ENCODE results near the gene SUDS3. TPM values are rescaled to one million over a fixed set of nuclear protein-coding genes. Genes with fewer than 3 reads are reported as not detected.

SUDS3 gene
- total RNA-seq, 1 donor from 2014 or later = 26.1 TPM

GRCh38 chr12:118436002-118436730, 59.8 kb downstream of the SUDS3 start:
- no peak overlapping the region for H3K27ac ChIP-seq (ENCODE audit: low read depth, low read length)
- no peaks in the 10 kb centered on the region for H3K36me3 ChIP-seq (ENCODE audit: control insufficient read depth in 3 of 3, insufficient read depth in 3 of 3, low read length in 3 of 3)
- H3K4me1 ChIP-seq (ENCODE audit: control insufficient read depth in 3 of 3, insufficient read depth in 3 of 3, low read length in 3 of 3) = peaks cover 0 to 4% (median 4%) of the 10 kb centered on the region in 3 donors
- no peaks in the 10 kb centered on the region for H3K9me3 ChIP-seq (ENCODE audit: control insufficient read depth in 3 of 3, low read length in 3 of 3)
- H3K9ac ChIP-seq (ENCODE audit: low read depth in 1 of 3, low read length in 3 of 3) = no peak overlapping the region
- H3K27me3 ChIP-seq (ENCODE audit: control insufficient read depth in 3 of 3, insufficient read depth in 3 of 3, low read length in 3 of 3) = no peaks in the 10 kb centered on the region
- H3K4me3 ChIP-seq (ENCODE audit: low read length in 3 of 3) = no peak overlapping the region

GRCh38 chr12:118436986-118437385, 60.6 kb downstream of the SUDS3 start:
- H3K36me3 ChIP-seq (ENCODE audit: control insufficient read depth in 3 of 3, insufficient read depth in 3 of 3, low read length in 3 of 3) = no peaks in the 10 kb centered on the region
- H3K27ac ChIP-seq (ENCODE audit: low read depth, low read length) = no peak overlapping the region
- peaks cover 0 to 4% (median 4%) of the 10 kb centered on the region in 3 donors for H3K4me1 ChIP-seq (ENCODE audit: control insufficient read depth in 3 of 3, insufficient read depth in 3 of 3, low read length in 3 of 3)
- H3K27me3 ChIP-seq (ENCODE audit: control insufficient read depth in 3 of 3, insufficient read depth in 3 of 3, low read length in 3 of 3) = no peaks in the 10 kb centered on the region
- H3K4me3 ChIP-seq (ENCODE audit: low read length in 3 of 3) = no peak overlapping the region
- no peak overlapping the region for H3K9ac ChIP-seq (ENCODE audit: low read depth in 1 of 3, low read length in 3 of 3)
- no peaks in the 10 kb centered on the region for H3K9me3 ChIP-seq (ENCODE audit: control insufficient read depth in 3 of 3, low read length in 3 of 3)

- Histone ChIP-seq H3K27me3 (ENCODE audit: control insufficient read depth in 3 of 3, insufficient read depth in 3 of 3, low read length in 3 of 3) (no peaks in the 10 kb centered on the region), H3K4me1 (ENCODE audit: control insufficient read depth in 3 of 3, insufficient read depth in 3 of 3, low read length in 3 of 3) (peaks cover 0 to 4% (median 4%) of the 10 kb centered on the region in 3 donors), H3K9me3 (ENCODE audit: control insufficient read depth in 3 of 3, low read length in 3 of 3) (no peaks in the 10 kb centered on the region), H3K4me3 (ENCODE audit: low read length in 3 of 3) (no peak overlapping the region), H3K9ac (ENCODE audit: low read depth in 1 of 3, low read length in 3 of 3) (no peak overlapping the region), H3K27ac (ENCODE audit: low read depth, low read length) (no peak overlapping the region), H3K36me3 (ENCODE audit: control insufficient read depth in 3 of 3, insufficient read depth in 3 of 3, low read length in 3 of 3) (no peaks in the 10 kb centered on the region)
Measured at GRCh38 chr12:118439068-118439467, 62.7 kb downstream of the SUDS3 start.

GRCh38 chr12:118446247-118446646, 69.9 kb downstream of the SUDS3 start:
- no peaks in the 10 kb centered on the region for H3K4me1 ChIP-seq (ENCODE audit: control insufficient read depth in 3 of 3, insufficient read depth in 3 of 3, low read length in 3 of 3)
- no peak overlapping the region for H3K27ac ChIP-seq (ENCODE audit: low read depth, low read length)
- H3K9me3 ChIP-seq (ENCODE audit: control insufficient read depth in 3 of 3, low read length in 3 of 3) = no peaks in the 10 kb centered on the region
- H3K9ac ChIP-seq (ENCODE audit: low read depth in 1 of 3, low read length in 3 of 3) = no peak overlapping the region
- H3K27me3 ChIP-seq (ENCODE audit: control insufficient read depth in 3 of 3, insufficient read depth in 3 of 3, low read length in 3 of 3) = no peaks in the 10 kb centered on the region
- no peak overlapping the region for H3K4me3 ChIP-seq (ENCODE audit: low read length in 3 of 3)
- H3K36me3 ChIP-seq (ENCODE audit: control insufficient read depth in 3 of 3, insufficient read depth in 3 of 3, low read length in 3 of 3) = no peaks in the 10 kb centered on the region

GRCh38 chr12:118447181-118447580, 70.8 kb downstream of the SUDS3 start:
- Histone ChIP-seq H3K4me1 (ENCODE audit: control insufficient read depth in 3 of 3, insufficient read depth in 3 of 3, low read length in 3 of 3) (no peaks in the 10 kb centered on the region), H3K27me3 (ENCODE audit: control insufficient read depth in 3 of 3, insufficient read depth in 3 of 3, low read length in 3 of 3) (no peaks in the 10 kb centered on the region), H3K9ac (ENCODE audit: low read depth in 1 of 3, low read length in 3 of 3) (no peak overlapping the region), H3K27ac (ENCODE audit: low read depth, low read length) (no peak overlapping the region), H3K9me3 (ENCODE audit: control insufficient read depth in 3 of 3, low read length in 3 of 3) (no peaks in the 10 kb centered on the region), H3K36me3 (ENCODE audit: control insufficient read depth in 3 of 3, insufficient read depth in 3 of 3, low read length in 3 of 3) (no peaks in the 10 kb centered on the region), H3K4me3 (ENCODE audit: low read length in 3 of 3) (no peak overlapping the region)

GRCh38 chr12:118448341-118448740, 72.0 kb downstream of the SUDS3 start:
- H3K36me3 ChIP-seq (ENCODE audit: control insufficient read depth in 3 of 3, insufficient read depth in 3 of 3, low read length in 3 of 3) = no peaks in the 10 kb centered on the region
- H3K9ac ChIP-seq (ENCODE audit: low read depth in 1 of 3, low read length in 3 of 3) = no peak overlapping the region
- no peak overlapping the region for H3K4me3 ChIP-seq (ENCODE audit: low read length in 3 of 3)
- no peaks in the 10 kb centered on the region for H3K4me1 ChIP-seq (ENCODE audit: control insufficient read depth in 3 of 3, insufficient read depth in 3 of 3, low read length in 3 of 3)
- H3K9me3 ChIP-seq (ENCODE audit: control insufficient read depth in 3 of 3, low read length in 3 of 3) = no peaks in the 10 kb centered on the region
- no peaks in the 10 kb centered on the region for H3K27me3 ChIP-seq (ENCODE audit: control insufficient read depth in 3 of 3, insufficient read depth in 3 of 3, low read length in 3 of 3)
- H3K27ac ChIP-seq (ENCODE audit: low read depth, low read length) = no peak overlapping the region

GRCh38 chr12:118455327-118455726, 79.0 kb downstream of the SUDS3 start:
- no peak overlapping the region for H3K27ac ChIP-seq (ENCODE audit: low read depth, low read length)
- no peak overlapping the region for H3K4me3 ChIP-seq (ENCODE audit: low read length in 3 of 3)
- no peaks in the 10 kb centered on the region for H3K36me3 ChIP-seq (ENCODE audit: control insufficient read depth in 3 of 3, insufficient read depth in 3 of 3, low read length in 3 of 3)
- H3K4me1 ChIP-seq (ENCODE audit: control insufficient read depth in 3 of 3, insufficient read depth in 3 of 3, low read length in 3 of 3) = no peaks in the 10 kb centered on the region
- H3K9ac ChIP-seq (ENCODE audit: low read depth in 1 of 3, low read length in 3 of 3) = no peak overlapping the region
- H3K27me3 ChIP-seq (ENCODE audit: control insufficient read depth in 3 of 3, insufficient read depth in 3 of 3, low read length in 3 of 3) = no peaks in the 10 kb centered on the region
- no peaks in the 10 kb centered on the region for H3K9me3 ChIP-seq (ENCODE audit: control insufficient read depth in 3 of 3, low read length in 3 of 3)

GRCh38 chr12:118456741-118457140, 80.4 kb downstream of the SUDS3 start:
- H3K4me1 ChIP-seq (ENCODE audit: control insufficient read depth in 3 of 3, insufficient read depth in 3 of 3, low read length in 3 of 3) = no peaks in the 10 kb centered on the region
- H3K27me3 ChIP-seq (ENCODE audit: control insufficient read depth in 3 of 3, insufficient read depth in 3 of 3, low read length in 3 of 3) = no peaks in the 10 kb centered on the region
- H3K9ac ChIP-seq (ENCODE audit: low read depth in 1 of 3, low read length in 3 of 3) = no peak overlapping the region
- no peak overlapping the region for H3K27ac ChIP-seq (ENCODE audit: low read depth, low read length)
- no peak overlapping the region for H3K4me3 ChIP-seq (ENCODE audit: low read length in 3 of 3)
- no peaks in the 10 kb centered on the region for H3K9me3 ChIP-seq (ENCODE audit: control insufficient read depth in 3 of 3, low read length in 3 of 3)
- H3K36me3 ChIP-seq (ENCODE audit: control insufficient read depth in 3 of 3, insufficient read depth in 3 of 3, low read length in 3 of 3) = no peaks in the 10 kb centered on the region

- H3K36me3 ChIP-seq (ENCODE audit: control insufficient read depth in 3 of 3, insufficient read depth in 3 of 3, low read length in 3 of 3) = no peaks in the 10 kb centered on the region
- no peak overlapping the region for H3K9ac ChIP-seq (ENCODE audit: low read depth in 1 of 3, low read length in 3 of 3)
- no peaks in the 10 kb centered on the region for H3K4me1 ChIP-seq (ENCODE audit: control insufficient read depth in 3 of 3, insufficient read depth in 3 of 3, low read length in 3 of 3)
- H3K4me3 ChIP-seq (ENCODE audit: low read length in 3 of 3) = no peak overlapping the region
- H3K27me3 ChIP-seq (ENCODE audit: control insufficient read depth in 3 of 3, insufficient read depth in 3 of 3, low read length in 3 of 3) = no peaks in the 10 kb centered on the region
- H3K27ac ChIP-seq (ENCODE audit: low read depth, low read length) = no peak overlapping the region
- no peaks in the 10 kb centered on the region for H3K9me3 ChIP-seq (ENCODE audit: control insufficient read depth in 3 of 3, low read length in 3 of 3)
Measured at GRCh38 chr12:118459110-118459509, 82.8 kb downstream of the SUDS3 start.

- no peak overlapping the region for H3K9ac ChIP-seq (ENCODE audit: low read depth in 1 of 3, low read length in 3 of 3)
- no peaks in the 10 kb centered on the region for H3K9me3 ChIP-seq (ENCODE audit: control insufficient read depth in 3 of 3, low read length in 3 of 3)
- no peaks in the 10 kb centered on the region for H3K27me3 ChIP-seq (ENCODE audit: control insufficient read depth in 3 of 3, insufficient read depth in 3 of 3, low read length in 3 of 3)
- no peak overlapping the region for H3K4me3 ChIP-seq (ENCODE audit: low read length in 3 of 3)
- H3K36me3 ChIP-seq (ENCODE audit: control insufficient read depth in 3 of 3, insufficient read depth in 3 of 3, low read length in 3 of 3) = no peaks in the 10 kb centered on the region
- H3K4me1 ChIP-seq (ENCODE audit: control insufficient read depth in 3 of 3, insufficient read depth in 3 of 3, low read length in 3 of 3) = no peaks in the 10 kb centered on the region
- no peak overlapping the region for H3K27ac ChIP-seq (ENCODE audit: low read depth, low read length)
Measured at GRCh38 chr12:118463677-118464076, 87.3 kb downstream of the SUDS3 start.

Data from skeletal muscle tissue (tissue), 4 donors.